Inflammatory macrophage (primary cell): ENCODE results near the gene OTUB1.

Experiments
- DNase-seq, 2 donors: peaks; one replicate each; pipeline ENCODE4 v3.0.0-alpha.2; 2020 to 2022

The OTUB1 gene

DNA sequence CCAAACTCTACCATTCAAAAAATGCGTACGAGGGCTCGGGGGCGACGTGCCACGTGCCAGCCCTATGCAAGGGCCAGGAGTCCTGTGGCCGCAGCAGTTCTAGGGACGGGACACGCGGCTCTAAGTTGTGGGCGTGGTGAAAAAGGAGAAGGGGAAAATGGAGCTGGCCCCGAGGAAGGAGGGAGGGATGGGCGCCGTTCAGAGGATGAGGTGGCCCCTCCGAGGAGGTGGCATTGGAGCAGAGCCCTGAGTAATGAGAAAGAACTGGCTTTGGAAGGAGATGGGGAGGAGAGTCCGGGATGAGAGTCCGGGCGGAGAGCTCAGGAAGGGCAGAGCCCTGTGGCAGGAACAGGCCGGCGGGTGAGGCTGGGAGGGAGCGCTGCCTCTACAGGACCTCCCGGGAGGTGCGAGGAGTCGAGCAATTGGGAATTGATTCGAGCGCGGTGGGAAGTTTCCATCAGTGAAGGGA is 21.0 kb downstream of the OTUB1 start:
- DNase-seq: peak; percentile 44 to 49

DNA sequence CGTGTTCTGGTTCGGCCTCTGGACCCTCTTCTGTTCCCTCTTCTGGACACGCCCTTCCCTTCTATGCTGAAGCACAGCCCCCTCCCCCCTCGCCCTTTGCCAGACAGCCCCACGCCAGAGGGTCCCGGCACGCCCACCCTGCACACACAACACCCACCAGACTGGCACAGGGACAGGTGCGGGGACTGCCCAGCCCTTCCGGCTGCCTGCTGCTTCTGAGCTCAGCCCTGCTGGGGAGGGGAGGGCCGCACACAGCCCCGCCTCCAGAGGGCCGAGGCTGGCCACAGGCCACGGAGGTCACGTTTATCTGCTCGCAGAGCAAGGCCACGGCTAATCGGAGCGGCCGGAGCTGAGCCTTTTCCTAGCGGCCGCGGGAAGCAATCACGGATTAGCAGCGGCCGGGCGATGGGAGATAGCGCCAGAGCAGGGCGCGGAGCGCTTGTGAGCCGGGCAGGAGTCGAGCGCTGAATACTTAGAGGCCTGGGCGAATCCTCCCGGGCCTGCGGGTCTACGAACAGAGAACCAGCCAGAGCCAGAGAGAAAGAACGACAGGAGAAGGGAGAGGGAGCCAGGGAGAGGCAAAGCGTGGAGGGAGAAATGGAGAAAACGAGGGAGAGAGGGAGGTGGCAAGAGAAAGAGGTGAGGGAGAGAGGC is 21.5 kb downstream of the OTUB1 start:
- DNase-seq: peak; percentile 62 to 67

GRCh38 chr11:64008283-64008913 is 22.2 kb downstream of the OTUB1 start:
- no peak for DNase-seq

DNA sequence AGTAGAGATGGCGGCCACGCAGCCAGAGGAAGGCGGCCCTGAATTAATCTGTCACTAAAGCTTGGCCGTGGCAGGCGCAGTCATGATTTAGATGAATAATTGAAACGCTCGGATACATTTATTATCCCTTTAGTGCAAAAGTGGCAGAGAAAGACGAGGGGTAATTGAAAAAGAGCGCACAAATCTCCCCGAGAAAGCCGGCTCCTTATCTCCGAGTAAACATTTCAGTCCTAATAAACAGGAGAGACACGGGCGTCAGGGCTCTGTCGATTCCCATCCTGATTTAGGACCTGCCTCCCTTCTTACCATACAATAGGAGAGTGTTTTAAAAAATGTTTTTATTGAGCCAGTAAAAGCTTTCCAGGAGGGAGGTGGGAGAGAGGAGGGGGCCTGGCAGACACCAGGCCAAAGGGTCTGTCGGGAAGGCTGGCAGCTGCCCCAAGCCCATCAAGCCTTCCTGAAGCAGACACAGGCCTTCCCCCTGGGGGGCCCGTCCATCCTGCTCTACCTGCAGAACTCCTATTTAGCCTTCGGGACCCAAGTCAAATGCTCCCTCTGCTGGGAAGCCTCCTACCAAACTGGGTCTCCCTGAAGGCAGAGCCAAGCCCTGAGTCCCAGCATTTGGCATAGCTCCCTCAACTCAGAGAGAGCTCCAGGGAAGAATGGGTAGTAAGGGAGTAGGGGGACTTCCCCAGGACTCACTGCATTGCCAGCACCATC is 22.8 kb downstream of the OTUB1 start:
- DNase-seq: no peak

- DNase-seq: no peak
Measured at GRCh38 chr11:64009710-64010109, 23.5 kb downstream of the OTUB1 start.

DNA sequence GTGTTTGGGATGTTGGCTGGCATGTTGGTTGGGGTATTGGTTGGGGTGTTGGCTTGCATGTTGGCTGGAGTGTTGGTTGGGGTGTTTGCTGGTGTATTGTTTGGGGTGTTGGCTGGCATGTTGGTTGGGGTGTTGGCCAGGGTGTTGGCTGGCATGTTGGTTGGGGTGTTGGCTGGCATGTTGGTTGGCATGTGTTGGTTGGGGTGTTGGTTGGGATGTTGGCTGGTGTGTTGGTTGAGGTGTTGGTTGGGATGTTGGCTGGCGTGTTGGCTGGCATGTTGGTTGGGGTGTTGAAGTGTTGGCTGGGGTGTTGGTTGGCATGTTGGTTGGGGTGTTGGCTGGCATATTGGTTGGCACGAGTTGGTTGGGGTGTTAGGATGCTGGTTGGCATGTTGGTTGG is 24.5 kb downstream of the OTUB1 start:
- DNase-seq: no peak

- no peak for DNase-seq
Measured at GRCh38 chr11:64011371-64011770, 25.1 kb downstream of the OTUB1 start.

DNA sequence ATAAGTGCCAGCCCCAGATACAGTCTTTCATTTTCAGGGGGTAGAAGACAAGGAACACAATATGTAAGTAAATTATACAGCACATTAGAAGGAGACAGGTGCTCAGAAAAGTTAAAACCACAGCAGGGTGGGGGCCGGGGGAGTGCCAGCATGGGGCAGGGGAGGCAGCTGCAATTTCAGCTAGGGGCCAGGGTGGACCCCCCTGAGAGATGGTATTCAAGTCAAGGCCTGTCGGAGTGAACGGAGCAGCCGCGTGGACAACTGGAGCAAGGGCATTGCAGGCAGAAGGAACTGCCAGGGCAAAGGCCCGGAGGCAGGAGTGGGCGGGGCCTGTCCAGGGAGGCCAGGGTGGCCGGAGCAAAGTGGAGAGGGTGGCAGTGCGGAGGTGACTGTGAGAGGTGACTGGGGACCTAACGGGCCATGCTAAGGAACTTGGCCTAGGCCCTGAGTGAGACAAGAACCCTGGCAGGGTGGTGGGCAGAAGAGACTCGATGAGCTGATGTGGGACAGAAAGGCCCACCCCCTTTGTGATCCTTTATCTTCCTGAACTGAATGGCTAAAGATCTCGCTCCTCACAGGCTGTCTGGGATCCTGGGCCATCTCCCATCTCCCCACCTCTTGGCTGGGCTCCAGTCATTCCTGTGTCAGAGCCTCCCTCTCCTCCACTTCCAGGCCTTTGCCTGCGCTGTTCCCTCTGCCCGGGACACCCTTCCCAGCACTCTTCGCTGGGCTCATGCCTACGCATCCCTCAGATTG is 27.1 kb downstream of the OTUB1 start:
- no peak for DNase-seq

- DNase-seq: no peak
Measured at GRCh38 chr11:64014356-64014755, 28.1 kb downstream of the OTUB1 start.

- DNase-seq: no peak
Measured at GRCh38 chr11:64015510-64015909, 29.3 kb downstream of the OTUB1 start.

GRCh38 chr11:64015935-64016845 is 30.0 kb downstream of the OTUB1 start:
- DNase-seq: no peak

DNA sequence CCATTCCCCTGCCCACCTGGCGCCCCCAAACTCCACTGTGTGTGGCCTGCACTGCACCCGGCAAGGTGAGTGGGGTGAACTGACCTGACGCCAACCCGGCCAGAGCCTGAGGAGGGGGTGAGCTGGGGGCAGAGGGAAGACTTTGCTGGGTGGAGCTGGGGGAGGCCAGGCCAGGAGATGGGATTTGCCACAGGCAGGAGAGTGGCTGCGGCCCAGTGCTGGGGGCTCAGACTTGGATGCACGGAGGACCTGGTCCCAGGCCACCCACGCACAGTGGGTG is 31.6 kb downstream of the OTUB1 start:
- DNase-seq: no peak

GRCh38 chr11:64018310-64018709 is 32.1 kb downstream of the OTUB1 start:
- DNase-seq: no peak

DNA sequence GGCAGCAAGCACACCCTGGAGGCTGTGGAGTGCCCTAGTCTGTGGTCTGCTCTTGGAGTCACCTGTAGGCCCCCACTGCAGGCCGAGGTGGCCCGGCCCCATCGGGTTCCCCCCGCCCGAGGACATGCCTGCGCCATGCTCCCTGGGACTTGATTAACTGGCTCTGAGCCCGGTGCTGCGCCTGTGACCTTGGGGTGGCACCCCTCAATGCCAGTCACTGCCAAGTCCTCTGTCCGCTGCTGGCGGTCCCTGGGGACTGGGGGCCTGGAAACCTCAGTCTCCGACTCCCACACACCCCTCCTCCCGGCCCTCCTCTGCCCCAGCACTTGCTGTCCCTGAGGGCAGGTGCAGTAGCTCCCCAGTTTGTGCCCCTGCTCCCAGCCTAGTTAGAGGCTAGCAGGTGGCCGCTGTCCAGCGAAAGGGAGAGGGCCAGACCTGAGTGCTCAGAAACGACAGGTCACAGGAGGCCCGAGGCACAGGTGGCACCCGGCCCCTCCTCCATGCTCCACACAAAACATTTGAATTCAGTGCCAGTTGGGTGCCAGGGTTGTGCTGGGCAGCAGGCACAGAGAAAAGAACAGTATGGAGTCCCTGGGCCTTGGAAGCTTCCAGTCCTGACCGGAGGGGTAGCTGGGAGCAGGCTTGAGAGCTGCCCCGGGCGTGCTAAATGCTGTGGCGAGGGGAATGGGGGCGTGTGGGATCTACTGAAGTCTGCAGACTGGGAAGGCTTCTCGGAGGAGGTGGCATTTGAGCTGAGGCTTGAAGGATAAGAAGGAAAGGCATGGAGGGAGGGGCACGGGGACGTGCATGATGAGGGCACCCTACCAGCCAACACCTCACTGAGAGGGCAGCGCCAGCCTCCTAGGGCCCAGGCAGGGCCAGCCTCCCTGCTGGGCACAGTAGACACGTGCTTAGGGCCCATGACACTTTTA is 33.1 kb downstream of the OTUB1 start:
- no peak for DNase-seq

DNA sequence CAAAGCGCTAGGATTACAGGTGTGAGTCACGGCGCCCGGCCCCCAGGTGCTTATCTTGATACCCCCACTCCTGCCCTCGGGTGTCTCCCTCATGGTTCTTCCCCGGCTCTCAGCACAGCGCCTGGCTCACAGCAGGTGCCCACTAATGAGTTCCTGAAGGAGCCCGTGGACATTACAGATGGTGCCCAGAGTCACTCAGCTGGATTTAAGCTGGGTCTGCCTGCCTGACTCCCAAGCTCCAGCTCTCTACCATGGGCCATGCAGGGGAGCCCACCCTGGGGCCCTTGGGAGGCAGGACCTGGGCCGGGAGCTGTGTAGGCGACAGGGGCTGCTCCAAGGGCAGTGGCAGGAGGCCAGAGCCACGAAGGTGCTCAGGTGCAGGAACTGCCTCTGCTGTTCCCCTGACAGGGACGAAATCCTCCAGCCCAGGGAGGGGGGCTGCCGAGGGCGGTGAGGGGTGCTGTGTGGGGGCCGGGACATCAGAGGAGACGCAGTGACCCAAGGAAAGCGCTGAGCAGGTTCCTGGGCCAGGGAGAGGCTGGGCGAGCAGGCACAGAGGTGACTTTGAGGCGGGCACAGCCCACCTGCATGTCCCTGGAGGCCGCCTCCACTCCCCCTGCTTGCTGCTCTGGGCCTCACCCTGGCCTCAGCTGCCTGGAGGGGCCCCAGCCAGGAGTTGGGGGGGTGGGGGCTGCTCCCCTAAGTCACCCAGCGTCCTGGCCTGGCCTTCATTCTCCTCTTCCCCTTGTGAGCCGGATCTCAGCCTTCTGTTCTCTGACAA is 34.9 kb downstream of the OTUB1 start:
- DNase-seq: no peak

DNA sequence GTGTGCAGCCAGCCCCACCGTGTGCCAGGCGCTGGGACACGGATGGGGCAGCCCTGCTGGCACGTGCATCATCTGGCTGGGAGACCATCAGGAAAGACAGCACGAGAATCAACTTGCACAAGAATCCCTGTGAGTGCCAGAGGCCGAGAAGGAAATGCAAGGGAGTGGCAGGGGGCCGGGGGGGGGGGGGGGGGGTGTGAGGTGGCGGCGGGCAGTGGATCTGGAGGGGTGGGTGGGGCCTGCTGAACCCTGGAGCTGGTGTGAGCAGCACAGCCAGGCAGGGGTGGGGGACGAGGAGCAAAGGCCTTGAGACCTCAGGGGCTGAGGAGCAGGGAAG is 35.5 kb downstream of the OTUB1 start:
- no peak for DNase-seq

DNA sequence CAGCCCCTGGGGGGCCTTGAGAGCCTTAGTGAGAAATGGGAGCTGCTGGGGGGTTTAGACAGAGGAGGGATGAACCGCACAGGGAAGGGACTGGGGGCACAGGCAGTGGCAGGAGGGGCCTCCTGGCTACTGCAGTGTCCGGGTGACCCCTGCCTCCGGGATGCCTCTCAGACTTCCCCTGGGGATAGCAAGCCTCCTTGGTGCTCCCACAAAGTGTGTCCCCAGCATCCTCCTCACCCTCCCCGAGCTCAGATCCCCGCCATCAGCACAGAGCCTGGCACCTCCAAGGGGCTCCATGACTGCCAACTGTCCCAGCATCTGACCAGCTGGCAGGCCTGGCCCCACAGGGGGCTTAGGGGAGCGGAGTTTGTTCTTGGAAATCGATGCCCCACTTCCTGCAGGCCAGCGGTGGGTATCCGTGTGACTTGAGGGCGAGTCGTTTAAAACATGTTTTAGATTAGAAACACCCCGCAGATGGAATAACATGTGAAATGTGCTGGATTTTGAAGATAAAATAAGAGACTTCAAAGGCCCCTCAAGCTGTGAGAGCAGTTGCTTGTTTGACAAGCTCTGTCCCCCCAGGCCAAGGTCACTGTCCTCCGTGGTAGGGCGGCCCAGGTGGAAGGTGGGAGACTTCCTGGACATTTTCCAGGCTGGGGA is 36.0 kb downstream of the OTUB1 start:
- DNase-seq: no peak

DNA sequence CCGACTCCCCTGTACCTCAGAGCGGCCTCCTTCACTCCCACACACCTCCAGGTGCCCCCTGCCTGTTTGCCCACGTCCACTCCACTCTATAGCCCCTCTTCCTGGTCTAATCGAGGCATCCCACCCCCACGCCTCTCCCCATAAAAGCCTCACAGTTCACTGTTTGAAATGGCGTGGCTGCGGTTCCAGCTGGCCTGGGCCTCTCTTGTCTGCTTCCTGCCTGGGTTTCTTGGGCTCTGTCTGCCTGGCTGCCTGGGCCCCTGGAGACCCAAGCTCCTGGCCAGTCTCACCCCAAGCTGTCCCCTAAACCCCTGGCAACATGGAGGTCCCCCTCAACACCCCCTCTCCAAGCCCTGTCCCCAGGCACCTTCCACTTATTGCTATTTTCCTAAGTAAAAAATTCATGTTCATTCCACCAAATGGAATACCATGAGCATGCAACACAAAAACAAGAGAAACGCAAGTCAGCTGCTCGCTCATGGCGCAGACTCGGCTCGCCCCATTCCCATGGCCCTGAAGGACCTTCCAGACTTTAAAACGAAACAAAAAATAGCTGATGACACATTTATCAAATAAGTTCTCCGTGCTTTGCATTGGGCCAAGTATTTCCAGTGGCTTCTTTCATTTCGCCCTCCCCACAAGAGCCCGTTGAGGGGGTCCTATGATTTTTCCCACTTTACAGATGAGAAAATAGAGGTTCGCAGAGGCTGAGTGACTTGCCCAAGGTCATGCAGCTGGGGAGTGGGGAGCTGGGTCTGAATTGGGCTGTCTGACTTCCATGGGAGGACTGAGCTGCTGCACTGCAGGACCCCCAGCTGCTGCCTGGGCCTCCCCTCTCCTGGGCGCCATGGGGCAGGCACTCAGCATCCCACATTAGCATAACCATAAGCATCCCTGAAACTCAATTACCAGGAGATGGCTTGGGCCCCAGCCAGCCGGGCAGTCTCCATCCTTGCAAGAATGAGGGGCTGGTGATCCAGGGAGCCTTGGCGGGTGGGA is 37.8 kb downstream of the OTUB1 start:
- no peak for DNase-seq

DNA sequence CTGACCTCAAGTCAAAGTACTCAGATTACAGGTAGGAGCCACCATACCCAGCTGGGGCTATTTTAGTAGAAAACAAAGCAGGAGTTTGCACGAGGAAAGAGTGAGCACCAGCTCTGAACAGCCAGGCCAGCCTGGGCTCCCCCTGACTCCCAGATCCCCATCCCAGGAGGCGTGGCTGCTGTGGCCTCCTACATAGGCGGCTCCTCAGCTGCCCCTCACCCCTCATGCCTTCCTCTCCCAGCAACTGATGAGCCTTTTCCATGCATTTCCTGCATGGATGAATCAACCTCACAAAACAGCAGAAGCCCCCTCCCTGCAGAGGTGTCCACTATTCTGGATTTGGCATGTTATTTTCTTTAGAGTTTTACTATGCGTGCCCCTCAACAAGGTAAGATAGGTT is 39.0 kb downstream of the OTUB1 start:
- no peak for DNase-seq
